NCI-H2029 treated with DMSO at 0.1 percent for 48 hours (cell line): ENCODE results near the gene PLCB1.
"Not testable (repeated sequence)": the region's sequence is repeated elsewhere in the genome, so short reads cannot be mapped to it uniquely, and the experiment has no call there.

Source experiments
- DNase-seq: peaks from one replicate; lab custom pipeline; 2025; lab: John Stamatoyannopoulos, UW

PLCB1 gene

GRCh38 chr20:8406391-8406790 is 274.3 kb downstream of the PLCB1 start:
- DNase-seq, result no peak

DNA sequence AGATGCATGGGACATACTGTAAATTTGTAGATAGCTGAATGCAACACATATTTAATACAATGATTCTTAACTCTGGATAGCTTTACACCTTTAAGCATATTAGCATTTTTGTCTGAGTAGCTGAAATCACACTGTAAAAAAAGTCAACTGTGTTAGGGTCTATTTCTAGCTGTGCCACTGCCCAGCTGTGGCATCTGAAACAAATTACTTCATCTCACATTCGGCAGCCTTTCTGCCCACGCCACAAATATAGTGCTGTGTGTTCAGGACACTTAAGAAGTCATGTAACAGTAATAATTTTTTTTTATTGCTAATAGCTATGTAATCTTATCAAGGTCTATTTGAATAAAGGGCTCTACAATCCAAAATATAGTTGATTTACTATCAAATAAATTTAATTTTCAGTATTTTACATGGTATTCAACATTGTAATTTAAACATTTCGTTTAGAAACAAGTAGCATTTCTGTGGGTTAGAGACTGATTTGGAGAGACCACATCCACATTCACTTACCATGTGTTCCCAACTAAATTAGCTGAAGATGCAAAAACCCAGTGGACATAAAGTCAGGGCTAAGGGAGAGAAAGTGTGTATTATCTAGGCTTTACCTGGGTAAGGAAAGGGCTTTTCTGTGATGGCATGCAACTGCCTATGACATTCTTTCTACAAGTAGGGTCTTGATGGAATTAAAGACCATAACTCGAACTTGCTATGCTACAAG is 276.7 kb downstream of the PLCB1 start:
- DNase-seq, result no peak

DNA sequence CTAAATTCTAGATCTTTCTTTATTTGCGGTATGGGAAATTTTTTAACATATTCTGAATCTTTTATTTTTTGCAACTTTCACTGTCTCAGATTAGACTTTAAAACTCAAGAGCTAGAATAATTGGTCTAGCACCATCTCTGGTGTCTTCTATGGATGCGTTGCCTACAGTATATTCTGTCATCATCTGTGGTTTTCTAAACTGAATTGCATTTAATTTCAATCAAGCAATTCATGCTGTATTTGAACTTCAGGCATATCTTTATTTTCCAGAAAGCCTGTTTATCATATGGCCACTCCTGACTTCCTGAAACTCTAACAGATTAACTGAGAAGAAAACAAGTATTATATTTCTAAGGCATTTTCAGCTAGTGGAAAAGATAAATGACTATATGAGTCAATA is 281.6 kb downstream of the PLCB1 start:
- no peak for DNase-seq

DNA sequence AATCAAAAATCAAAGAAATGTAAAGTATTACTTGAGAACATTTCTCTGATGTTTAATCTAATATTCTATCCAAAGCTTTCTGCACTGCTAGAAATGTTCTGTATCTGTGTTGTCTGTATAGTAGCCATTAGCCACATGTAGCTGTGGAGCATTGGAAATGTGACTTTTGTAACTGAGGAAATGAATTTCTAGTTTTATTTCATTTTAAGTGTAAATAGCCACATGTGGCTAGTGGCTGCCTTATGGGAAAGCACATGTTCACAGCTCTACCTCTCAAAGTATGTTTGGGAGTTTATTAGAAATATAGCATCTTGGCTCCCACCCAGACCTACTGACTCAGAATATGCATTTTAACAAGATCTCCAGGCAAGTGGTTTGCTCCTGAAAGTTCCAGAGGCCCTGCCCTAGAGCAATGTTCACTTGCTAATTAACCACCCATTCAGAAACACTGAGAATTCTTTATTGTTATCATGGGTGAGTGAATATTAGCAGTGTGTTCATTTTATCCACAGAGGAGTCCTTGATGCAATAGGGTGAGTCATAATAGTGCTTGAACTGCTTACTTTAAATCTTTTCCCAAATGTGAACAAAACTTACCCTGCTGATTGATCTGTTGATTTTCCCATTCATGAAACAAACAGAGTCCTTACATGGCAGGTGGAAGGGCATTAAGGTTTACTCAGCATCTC is 282.7 kb downstream of the PLCB1 start:
- DNase-seq, result peak; percentile 80

DNA sequence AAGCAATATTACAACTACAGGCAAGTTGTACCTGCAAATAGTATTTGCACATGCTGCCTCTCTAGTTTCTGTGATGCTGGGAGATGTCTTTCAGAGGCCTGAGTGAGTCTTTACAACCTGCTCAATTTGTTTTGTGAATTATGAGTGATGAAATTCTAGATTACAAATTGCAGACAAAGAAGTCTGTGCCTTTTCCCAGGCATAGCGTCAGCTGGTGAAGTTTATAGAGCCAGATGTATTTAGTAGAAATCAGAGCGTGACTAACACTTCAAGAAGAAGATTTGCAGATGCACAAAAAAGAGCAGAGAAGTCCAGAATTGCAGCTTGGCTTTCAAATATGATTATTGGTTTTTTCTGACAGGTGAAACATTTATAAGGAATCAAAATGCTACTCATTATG is 289.9 kb downstream of the PLCB1 start:
- DNase-seq, result no peak

DNA sequence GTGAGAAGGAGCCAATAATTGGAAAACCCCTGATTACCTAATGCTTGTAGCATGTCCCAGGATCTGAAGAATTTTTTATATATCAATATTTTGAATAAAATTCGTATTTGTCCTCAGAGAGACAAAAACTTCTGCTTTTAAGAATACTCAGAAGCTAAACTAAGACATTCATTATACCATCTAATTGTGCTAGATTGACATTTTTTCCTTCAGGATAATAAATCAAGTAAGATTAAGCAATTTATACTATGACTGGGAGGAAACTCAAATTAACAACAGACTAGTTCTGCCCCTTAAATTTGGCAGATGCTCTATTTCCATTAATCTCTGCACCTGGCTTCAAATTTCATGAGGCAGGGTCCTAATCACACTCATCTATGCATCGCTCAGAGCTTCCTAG is 291.4 kb downstream of the PLCB1 start:
- DNase-seq, result no peak

GRCh38 chr20:8424010-8424409 is 291.9 kb downstream of the PLCB1 start:
- DNase-seq, result no peak

DNA sequence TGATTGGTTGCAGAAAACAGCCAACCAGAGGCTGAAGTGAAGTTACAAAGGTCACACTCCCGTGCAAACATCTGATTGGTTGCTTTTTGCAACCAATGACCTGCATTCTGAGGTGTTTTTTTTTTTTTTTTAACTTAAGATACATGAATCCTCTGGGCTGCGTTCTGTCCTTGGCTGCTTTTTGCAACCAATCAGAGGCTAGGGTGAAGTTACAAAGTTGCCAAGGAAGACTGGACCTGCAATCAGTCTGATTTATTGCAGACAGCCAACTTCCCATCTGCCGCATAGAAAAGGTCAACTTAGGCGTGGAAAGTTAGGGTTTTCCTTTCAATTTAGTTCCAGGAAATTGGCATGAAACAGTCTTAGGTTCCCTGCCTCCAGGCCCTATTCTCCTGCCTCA is 292.9 kb downstream of the PLCB1 start:
- DNase-seq, result no peak

GRCh38 chr20:8425802-8426201 is 293.7 kb downstream of the PLCB1 start:
- no peak for DNase-seq

GRCh38 chr20:8427419-8428040 is 295.5 kb downstream of the PLCB1 start:
- no peak for DNase-seq

DNA sequence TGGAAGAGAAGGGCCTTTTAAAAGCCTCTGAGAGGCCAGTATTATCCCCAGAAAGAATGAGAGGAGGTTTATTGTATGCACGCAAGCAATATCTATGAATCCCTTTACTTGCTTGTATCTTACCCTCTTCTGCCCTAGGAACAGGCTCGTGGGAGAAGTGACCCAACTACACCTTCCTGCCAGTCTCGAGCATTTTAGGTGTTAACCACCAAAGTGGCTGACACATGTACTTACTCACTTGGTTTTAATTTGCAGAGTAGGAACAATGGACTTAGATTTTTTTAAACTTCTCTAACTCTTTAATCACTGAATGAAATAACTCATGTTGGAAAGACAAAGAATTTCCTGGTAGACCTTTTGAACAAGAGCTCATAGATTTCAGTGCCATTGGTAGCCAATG is 296.9 kb downstream of the PLCB1 start:
- DNase-seq, result no peak

DNA sequence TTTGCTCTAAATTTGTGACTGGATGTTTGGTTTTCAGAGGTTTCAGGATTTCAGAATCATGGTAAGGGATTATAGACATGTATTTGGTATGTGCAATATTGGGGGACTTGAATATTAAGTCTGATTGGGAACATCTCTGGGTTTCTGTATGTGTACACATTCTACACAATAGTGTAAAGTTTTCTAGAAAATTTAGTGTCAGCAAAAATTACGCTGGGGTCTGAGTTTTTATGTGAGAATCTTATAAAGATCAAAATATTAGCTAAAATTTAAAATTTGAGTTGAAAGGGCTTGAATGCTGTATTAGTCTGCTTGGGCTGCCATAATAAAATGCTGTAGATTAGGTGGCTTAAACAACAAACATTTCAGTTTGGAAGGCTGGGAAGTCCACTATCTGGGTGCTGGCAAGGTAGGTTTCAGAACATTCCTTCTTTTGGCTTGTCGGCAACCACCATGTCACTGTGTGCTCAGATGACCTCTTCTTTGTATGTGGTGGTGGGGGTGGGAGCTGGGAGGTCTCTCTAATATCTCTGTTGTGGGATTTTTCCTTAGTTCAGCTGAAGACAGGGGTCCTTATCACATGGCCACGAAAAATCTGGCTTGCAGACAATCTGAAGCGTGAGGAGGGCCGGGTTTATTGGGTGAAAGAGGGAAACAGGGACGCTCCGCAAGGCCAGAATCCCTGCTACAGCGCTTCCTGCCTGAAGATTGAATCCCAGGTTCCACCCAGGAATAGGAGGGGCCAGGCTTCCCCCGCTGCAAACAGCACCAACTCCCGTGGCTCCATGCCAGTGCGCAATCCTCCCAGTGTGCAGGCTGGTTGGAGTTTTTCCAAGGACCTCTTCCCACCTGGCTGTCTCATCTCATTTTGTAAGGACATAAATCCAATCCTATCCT is 299.7 kb downstream of the PLCB1 start:
- DNase-seq, result peak; percentile 83

GRCh38 chr20:8432435-8433148 is 300.5 kb downstream of the PLCB1 start:
- DNase-seq, result no peak

GRCh38 chr20:8433291-8433690 is 301.2 kb downstream of the PLCB1 start:
- no peak for DNase-seq

GRCh38 chr20:8434326-8434876 is 302.3 kb downstream of the PLCB1 start:
- no peak for DNase-seq

- DNase-seq, result no peak
Measured at GRCh38 chr20:8435285-8436035, 303.4 kb downstream of the PLCB1 start.

- not testable (repeated sequence) for DNase-seq
Measured at GRCh38 chr20:8436938-8437337, 304.9 kb downstream of the PLCB1 start.

GRCh38 chr20:8438748-8439147 is 306.7 kb downstream of the PLCB1 start:
- DNase-seq, result no peak

DNA sequence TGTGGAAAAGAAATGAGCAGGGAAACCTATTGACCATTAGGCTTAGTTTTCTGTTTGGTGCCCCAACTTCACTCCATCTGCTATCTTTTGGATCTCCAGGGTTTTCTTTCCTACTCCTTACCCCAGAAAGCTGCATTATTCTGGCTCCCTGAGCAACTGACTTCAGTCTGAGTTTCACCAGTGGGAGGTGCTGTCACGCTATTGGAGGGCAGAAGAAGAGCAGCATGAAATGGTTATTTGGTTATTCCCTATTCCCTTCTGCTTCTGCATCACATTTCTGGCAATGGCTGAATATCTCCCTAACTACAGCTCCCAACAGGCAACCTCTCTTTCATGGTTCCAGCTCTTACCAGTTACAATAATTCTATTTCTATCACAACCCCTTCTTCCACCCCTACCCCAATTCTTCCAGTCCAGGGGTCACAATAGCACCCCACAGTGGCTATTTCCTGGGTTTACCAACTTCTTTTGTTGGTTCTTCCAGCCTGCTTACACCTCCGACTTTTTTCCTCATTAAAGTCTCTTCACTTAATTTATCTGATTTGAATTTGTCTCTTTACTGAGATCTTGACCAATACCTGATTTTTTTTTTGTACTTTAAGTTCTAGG is 311.5 kb downstream of the PLCB1 start:
- DNase-seq, result no peak
